PFSK-1 (cell line): Measurements from ENCODE around the gene CYP26A1.

Experiments used
- FOXP2 ChIP-seq: optimal IDR thresholded peaks from 2 replicates; pipeline ENCODE3; 2011; ENCODE audit warnings: borderline replicate concordance, control low read depth, inconsistent platforms; ENCODE audit not compliant: insufficient read depth; ENCODE audit errors: extremely low read length, extremely low read depth
- POLR2AphosphoS5 ChIP-seq: IDR thresholded peaks from 2 replicates; pipeline ENCODE4 v1.6.1; 2012; ENCODE audit warnings: low read depth, mild to moderate bottlenecking, control low read depth, low read length, moderate library complexity
- REST ChIP-seq, 2 experiments: IDR thresholded peaks; 2 replicates each; pipeline versions ENCODE4 v1.6.1 to v1.8.0; 2011 to 2012; ENCODE audit warnings: low read depth in 2 of 2, low read length in 2 of 2, control low read depth in 1 of 2, inconsistent platforms in 1 of 2, mild to moderate bottlenecking in 1 of 2, moderate library complexity in 1 of 2; ENCODE audit not compliant: insufficient read depth in 1 of 2
- SIN3A ChIP-seq: IDR thresholded peaks from 2 replicates; pipeline ENCODE4 v1.6.1; 2012; ENCODE audit warnings: mild to moderate bottlenecking, low read length, moderate library complexity, borderline replicate concordance; ENCODE audit not compliant: insufficient read depth
- TAF1 ChIP-seq: IDR thresholded peaks from 2 replicates; pipeline ENCODE4 v1.6.1; 2012; ENCODE audit warnings: low read length, control low read depth, borderline replicate concordance; ENCODE audit not compliant: insufficient read depth

The CYP26A1 gene

GRCh38 chr10:93032809-93033137, 40.9 kb upstream of the CYP26A1 start:
- no peak for TF ChIP-seq POLR2AphosphoS5
- no peak for TF ChIP-seq TAF1
- no peak for TF ChIP-seq SIN3A
- TF ChIP-seq FOXP2: no peak
- no peak for TF ChIP-seq REST (IDR thresholded peaks at IDR 0.05; ENCODE audit: insufficient read depth in 1 of 2, low read depth in 2 of 2, low read length in 2 of 2)

- TF ChIP-seq POLR2AphosphoS5: no peak
- no peak for TF ChIP-seq TAF1
- no peak for TF ChIP-seq FOXP2
- TF ChIP-seq SIN3A: no peak
- no peak for TF ChIP-seq REST (IDR thresholded peaks at IDR 0.05; ENCODE audit: insufficient read depth in 1 of 2, low read depth in 2 of 2, low read length in 2 of 2)
These were observed 39.3 kb upstream of the CYP26A1 start for GRCh38 chr10:93034426-93034825.

- TF ChIP-seq TAF1: no peak
- TF ChIP-seq SIN3A: no peak
- no peak for TF ChIP-seq FOXP2
- no peak for TF ChIP-seq REST (IDR thresholded peaks at IDR 0.05; ENCODE audit: insufficient read depth in 1 of 2, low read depth in 2 of 2, low read length in 2 of 2)
- no peak for TF ChIP-seq POLR2AphosphoS5
These were observed 34.6 kb upstream of the CYP26A1 start for GRCh38 chr10:93039110-93039509.

- TF ChIP-seq POLR2AphosphoS5: no peak
- no peak for TF ChIP-seq FOXP2
- no peak for TF ChIP-seq TAF1
- no peak for TF ChIP-seq SIN3A
- TF ChIP-seq REST (IDR thresholded peaks at IDR 0.05; ENCODE audit: insufficient read depth in 1 of 2, low read depth in 2 of 2, low read length in 2 of 2): no peak
These were observed 34.0 kb upstream of the CYP26A1 start for GRCh38 chr10:93039721-93040120.

GRCh38 chr10:93054486-93054885, 19.2 kb upstream of the CYP26A1 start:
- TF ChIP-seq POLR2AphosphoS5: no peak
- no peak for TF ChIP-seq SIN3A
- TF ChIP-seq TAF1: no peak
- TF ChIP-seq REST (IDR thresholded peaks at IDR 0.05; ENCODE audit: insufficient read depth in 1 of 2, low read depth in 2 of 2, low read length in 2 of 2): no peak
- no peak for TF ChIP-seq FOXP2
